ENCODE measurements around the gene STK32B.

Gene STK32B

GRCh38 chr4:5544762-5545161, 493.5 kb downstream of the STK32B start:
- no peak for DNase-seq (ENCODE audit: low read depth in 1 of 2, low spot score in 1 of 2)
- TF ChIP-seq JUND (IDR thresholded peaks at IDR 0.05; ENCODE audit: low read depth): no peak
- in situ Hi-C loops (cut with HindIII; ENCODE audit: low pct_unique_long_range_greater_than_20kb, low sequenced_read_pairs): no loop called here

GRCh38 chr4:5545271-5545670, 494.0 kb downstream of the STK32B start:
- no peak for TF ChIP-seq JUND (IDR thresholded peaks at IDR 0.05; ENCODE audit: low read depth)
- no peak for DNase-seq (ENCODE audit: low read depth in 1 of 2, low spot score in 1 of 2)

GRCh38 chr4:5547651-5548249, 496.5 kb downstream of the STK32B start:
- no peak for DNase-seq (ENCODE audit: low read depth in 1 of 2, low spot score in 1 of 2)
- no peak for TF ChIP-seq JUND (IDR thresholded peaks at IDR 0.05; ENCODE audit: low read depth)
- in situ Hi-C loops (cut with HindIII; ENCODE audit: low pct_unique_long_range_greater_than_20kb, low sequenced_read_pairs): no loop called here

More at GRCh38 chr4:5545271-5545670, 494.0 kb downstream of the STK32B start:
- in situ Hi-C loops (cut with HindIII; ENCODE audit: low pct_unique_long_range_greater_than_20kb, low sequenced_read_pairs): no loop called here
